ENCODE measurements around the gene TULP3.

TULP3 gene

DNA sequence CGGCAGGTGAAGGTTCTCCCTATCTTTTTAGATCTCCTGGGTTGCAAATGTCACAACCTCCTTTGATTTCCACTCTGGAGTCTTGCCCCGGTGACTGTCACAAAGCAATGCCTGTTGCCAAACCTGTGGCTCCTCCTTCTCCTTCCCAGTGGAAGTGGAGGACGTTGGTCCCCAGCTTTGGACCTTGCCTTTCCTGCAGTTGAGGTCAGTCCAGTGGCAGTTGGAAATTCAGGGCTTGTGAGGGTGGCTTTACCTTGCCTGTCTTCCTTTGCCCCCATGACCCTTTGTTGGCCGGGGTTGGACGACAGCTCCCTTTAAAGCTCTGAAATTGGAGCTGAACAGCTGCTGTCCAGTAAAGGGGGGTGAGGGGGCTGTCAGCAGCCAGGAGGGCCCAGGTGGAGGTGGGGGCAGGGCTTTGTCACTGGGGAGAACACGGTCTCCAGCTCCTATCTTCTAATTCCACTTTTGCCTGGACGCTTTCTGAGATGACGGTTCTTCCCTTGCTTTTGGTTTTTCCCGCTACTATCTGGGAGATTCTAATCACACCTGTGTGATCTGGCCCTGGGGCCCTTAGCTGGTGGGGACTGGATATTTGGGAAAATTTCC is 72.6 kb downstream of the TULP3 start:
- H3K4me3 ChIP-seq (ENCODE audit: low read depth, low read length): no peak overlapping the region

DNA sequence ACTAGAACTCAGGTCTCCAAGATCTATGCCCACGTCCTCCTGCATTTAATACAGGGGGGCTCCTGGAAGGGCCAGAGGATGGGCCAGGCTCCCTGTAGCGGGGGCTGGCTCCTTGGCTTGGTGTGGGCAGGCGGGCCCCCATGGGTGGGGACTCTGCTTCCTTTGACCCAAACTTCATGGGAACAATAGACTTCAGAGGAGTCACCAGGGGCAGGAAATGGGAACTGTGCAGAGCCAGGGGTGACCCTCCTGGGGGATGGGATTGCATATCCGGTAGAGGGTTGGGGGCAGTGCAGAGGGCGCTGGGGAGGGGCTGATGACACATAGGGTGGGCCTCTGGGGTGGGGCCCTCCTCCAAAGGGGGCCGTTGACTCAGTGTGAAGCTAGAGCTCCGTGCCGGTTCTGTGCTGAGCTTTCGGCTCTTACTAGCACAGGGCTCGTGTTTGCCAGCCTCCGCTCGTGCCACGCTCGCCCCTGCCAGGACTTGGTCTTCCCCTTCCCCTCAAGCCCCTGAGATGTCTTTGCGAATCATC is 73.1 kb downstream of the TULP3 start:
- no peak overlapping the region for H3K4me3 ChIP-seq (ENCODE audit: low read depth, low read length)

DNA sequence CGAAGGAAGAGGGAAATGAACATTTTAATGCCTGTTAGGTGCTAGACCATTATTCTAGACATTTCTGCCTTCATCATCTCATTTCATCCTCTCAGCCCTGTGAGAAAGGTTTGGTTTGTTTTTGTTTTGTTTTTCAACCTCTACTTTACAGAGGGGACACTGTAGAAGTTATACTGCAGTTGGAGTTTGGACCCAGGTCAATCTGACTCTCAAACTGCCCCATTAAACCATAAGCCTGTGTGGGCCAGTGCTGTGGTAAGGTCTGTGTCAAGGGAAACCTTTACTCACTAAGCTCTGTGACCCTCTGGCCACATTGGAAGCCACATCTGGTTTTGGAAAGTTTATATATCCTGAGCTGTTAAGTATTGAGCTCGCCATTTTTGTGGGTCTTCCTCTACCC is 77.0 kb downstream of the TULP3 start:
- H3K4me3 ChIP-seq (ENCODE audit: low read depth, low read length): no peak overlapping the region

DNA sequence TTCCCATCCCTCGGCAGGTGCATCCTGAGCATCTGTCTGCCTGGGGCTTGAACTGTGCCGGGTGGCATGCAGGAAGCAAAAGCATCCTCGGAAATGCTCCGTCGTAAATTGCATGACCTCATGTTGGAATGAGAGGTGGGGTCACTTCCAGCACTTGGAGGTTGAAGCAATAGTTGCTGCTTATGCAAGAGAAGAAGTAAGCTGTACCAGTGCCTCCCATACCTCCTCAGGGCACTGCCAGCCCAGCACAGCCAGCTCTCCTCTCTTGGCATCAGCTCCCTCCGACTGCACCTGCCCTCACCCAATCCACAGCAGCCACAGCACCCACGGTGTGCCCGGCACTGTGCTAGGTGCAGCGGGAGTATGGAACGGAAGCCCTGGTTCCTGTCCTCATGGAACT is 80.1 kb downstream of the TULP3 start:
- H3K4me3 ChIP-seq (ENCODE audit: low read depth, low read length): no peak overlapping the region

DNA sequence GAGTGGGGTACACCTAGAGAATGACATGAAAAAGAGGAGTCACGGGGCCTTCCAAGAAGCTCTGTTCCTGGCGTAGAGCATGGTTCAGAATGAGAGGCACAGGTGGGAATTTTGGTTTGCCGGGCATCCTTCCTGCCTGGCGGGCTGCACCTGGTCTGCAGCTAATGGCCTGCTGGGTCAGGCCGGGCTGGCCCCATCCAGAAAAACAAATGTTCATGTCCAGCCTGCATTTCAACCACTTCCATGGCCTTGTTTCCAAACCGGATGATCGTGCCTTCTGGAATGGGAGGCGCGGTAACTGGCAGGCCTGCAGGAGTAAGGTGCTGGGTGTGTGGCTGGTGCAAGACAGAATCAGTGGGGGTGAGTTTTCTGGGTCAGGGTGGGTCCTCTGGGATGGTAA is 82.9 kb downstream of the TULP3 start:
- H3K4me3 ChIP-seq (ENCODE audit: low read depth, low read length): no peak overlapping the region

DNA sequence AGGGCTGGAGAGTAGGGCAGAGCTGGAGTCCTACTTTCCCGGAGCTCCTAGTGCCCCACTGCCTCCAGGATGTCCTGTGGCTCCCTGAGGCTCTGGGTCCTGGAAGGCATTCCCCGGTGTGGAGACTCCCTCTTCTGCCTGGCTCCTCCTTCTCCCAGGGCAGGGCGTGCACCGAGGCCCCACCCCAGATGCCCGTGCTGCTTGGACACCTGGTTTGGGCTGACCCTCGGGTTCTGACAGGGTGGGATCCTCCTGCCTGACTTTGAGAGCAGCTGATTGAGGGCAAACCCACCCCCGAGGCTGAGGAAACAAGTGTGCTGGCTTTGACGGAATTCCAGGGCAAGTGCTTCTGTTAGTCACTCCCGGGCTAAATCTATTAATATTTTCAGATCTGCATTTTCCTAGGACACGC is 83.9 kb downstream of the TULP3 start:
- H3K4me3 ChIP-seq (ENCODE audit: low read depth, low read length): no peak overlapping the region

DNA sequence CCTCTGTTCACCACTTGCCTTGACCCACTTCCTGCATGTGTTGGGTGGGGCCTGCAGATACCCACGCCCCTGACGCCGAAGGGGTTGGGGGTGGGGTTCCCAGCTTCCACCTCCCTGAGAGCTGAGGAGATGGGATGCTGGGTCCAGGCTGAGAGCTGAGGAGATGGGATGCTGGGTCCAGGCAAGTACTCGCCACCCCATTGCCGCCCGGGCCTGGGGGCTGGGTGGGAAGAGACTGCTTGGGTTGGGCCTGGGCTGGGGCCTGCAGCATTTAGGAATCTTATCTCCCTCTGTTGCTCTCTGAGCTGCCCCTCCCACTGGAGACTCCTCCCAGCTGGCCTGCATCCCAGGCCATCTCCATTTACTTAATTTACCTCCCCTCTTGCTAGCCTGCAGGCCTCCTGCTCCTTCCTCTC is 85.9 kb downstream of the TULP3 start:
- no peak overlapping the region for H3K4me3 ChIP-seq (ENCODE audit: low read depth, low read length)

DNA sequence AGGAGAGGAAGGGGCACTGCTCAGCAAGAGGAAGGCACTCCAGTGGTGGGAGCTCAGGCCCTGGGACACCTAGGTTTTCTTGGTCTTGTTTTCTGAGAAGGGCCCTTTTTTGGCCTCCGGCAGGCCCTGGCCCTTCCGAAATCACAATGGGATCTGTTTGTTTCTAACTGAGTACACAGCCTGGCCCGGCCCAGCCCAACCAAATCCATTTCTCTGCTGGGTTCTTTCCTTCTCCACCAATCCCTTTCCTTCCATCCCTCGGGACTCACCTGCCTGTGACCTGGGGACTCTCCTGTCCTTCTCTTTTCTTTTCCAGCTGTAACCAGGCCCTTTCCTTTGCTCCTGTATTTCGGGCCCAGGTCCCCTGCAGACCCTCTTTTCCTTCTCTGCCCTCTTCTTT is 87.1 kb downstream of the TULP3 start:
- no peak overlapping the region for H3K4me3 ChIP-seq (ENCODE audit: low read depth, low read length)

DNA sequence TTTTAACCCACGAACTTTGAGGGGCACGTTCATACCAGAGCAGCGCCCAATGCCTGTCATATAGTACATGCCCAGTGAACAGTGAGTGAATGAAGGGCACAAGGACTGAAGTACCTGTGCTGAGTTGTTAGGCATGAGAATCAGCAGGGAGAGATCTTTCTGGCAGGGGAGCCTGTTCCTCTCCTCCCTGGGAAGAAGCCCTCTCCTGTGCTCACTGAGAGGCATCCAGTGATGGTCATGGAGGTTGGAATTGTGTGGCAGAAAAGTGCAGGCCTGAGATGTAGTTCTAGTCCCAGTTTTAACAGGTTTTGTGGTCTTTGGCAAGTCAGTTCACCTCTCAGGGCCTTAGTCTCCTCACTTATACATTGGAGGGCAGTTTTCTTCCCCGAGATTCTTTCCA is 89.1 kb downstream of the TULP3 start:
- H3K4me3 ChIP-seq (ENCODE audit: low read depth, low read length): no peak overlapping the region

DNA sequence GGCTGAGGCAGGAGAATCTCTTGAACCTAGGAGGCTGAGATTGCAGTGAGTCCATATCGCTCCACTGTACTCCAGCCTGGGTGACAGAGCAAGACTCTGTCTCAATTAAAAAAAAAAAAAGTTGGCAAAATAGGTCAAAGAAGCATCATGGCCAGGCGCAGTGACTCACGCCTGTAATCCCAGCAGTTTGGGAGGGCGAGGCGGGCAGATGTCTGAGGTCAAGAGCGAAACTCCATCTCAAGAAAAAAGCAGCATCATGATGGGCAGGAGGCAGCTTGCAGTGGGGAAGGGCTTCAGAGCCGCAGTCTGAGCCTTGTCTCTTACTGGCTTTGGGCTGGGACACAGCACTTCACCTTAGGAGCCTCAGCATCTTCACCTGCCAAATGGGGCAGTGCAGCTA is 89.9 kb downstream of the TULP3 start:
- H3K4me3 ChIP-seq (ENCODE audit: low read depth, low read length): no peak overlapping the region

DNA sequence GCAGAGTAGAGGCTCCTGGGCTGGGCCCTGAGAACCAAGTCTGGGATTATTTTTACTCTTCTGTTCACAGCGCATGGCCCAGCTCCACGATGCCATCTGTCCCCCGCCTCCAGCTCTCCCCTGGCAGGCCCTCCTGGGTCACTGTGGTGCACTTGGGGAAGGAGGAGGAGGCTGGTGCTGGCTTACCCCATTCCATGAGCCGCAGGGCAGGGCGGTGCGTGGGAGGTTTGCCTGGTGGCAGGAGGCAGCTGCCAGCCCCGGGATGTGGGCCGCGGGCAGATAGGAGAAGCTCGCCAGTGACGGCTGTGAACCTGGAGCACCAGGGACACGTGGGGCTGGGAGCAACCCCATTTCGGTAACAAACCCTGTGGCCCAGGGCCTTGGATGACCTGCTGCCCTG is 91.7 kb downstream of the TULP3 start:
- no peak overlapping the region for H3K4me3 ChIP-seq (ENCODE audit: low read depth, low read length)

DNA sequence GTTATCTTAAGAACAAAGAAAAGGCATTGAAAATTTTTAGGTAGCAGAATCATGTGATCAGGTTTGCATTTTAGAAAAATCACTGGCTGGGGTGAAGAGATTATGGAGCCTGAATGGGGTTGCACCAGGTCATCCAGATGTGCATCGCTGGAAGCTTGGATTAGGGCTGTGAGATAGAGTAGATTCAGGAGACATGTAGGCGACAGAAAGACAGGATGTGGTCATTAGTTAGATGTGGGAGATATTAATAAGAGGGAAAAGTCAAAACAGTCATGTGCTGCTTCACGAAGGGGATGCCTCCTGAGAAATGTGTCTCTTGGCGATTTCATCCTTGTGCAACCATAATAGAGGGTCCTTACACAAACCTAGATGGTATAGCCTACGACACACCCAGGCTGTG is 93.6 kb downstream of the TULP3 start:
- H3K4me3 ChIP-seq (ENCODE audit: low read depth, low read length): no peak overlapping the region

DNA sequence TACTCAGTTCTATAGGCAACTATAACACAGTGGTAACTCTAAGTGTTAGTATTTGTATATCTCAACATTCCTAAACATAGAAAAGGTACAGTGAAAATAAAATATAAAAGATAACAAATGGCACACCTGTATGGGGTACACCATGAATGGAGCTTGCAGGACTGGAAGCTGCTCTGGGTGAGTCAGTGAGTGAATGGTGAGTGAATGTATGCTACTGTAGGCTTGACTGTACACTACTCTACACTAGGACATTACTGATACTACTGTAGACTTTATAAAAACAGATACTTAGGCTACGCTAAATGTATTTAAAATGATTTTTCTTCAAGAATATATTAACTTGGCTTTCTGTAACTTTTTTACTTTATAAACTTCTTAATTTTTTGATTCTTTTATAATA is 94.0 kb downstream of the TULP3 start:
- H3K4me3 ChIP-seq (ENCODE audit: low read depth, low read length): no peak overlapping the region

DNA sequence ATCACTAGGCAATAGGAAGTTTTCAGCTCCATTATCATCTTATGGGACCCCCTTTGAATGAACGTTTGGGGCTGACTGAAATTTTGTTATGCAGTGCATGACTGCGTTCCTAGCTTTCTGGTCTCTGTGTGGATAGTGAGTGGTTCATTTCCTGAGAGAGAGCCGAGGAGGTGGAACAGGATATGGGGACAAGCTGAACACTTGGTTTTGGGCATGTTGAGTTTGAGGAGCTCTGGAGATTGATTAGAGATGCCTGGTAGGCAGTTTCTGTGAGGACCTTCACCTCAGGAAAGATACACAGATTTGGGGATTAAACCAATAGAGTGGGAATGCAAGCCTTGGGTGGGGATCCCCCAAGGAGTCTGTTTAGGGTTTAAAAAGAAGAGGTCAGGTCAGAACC is 96.2 kb downstream of the TULP3 start:
- no peak overlapping the region for H3K4me3 ChIP-seq (ENCODE audit: low read depth, low read length)

DNA sequence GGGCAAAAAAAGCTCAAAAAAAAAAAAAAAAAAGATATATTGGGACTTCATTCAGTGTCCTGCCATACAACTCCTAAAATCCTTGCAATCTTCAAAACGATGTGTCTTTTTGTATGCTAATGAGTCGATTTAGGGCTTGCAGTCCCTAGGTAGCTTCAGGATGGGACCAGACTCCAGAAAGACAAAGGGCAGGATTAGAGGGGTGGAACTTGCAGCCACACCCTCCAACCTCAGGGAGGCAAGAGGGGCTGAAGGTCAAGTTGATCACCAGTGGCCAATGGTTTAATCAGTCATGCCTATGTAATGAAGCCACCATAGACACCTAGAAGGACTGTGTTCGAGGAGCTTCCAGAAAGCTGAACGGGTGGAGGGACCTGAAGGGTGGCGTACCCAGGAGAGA is 97.8 kb downstream of the TULP3 start:
- no peak overlapping the region for H3K4me3 ChIP-seq (ENCODE audit: low read depth, low read length)
